Breast epithelium (tissue), 3 donors: ENCODE results near the gene DDA1.

ENCODE experiments used
- POLR2A ChIP-seq: fragments of 450-650 bp; IDR thresholded peaks from one replicate; pipeline ENCODE4 v1.6.1; 2016; ENCODE audit warnings: antibody characterized with exemption, mild to moderate bottlenecking, moderate library complexity
- POLR2AphosphoS5 ChIP-seq, 3 donors: sonication (generic); formaldehyde crosslinking; IDR thresholded peaks; one replicate each; pipeline ENCODE4 v1.6.1; 2017; ENCODE audit warnings: antibody characterized with exemption in 3 of 3
- TF ChIP-seq, protein P1 (sequence below), 3 donors: fragments of 450-650 bp; IDR thresholded peaks; one replicate each; pipeline ENCODE4 v1.5.1; 2016 to 2017; ENCODE audit warnings: antibody characterized with exemption in 3 of 3, mild to moderate bottlenecking in 3 of 3, moderate library complexity in 3 of 3

DNA sequence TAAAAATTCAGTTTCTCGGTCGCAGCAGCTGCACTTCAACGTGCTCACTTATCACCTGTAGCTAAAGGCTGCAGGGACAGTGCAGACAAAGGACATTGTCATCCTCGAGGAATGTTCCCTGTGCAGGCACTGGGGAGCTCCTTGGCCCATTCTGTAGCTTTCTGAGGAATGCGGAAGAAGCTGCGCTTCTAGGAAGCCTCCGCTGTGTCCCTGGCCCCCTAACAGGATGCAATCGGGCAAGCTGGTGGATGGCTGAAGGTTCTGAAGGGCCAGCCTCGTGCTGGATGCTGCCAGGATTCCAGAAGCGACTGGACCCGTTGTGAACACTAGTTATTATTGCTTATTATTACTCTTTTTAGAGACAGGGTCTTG is 17.2 kb downstream of the DDA1 start:
- TF ChIP-seq POLR2A (no peak), POLR2AphosphoS5 (IDR thresholded peaks at IDR 0.05) (peak in 1 of 3 donors; percentile 26)
- TF ChIP-seq, protein P1, sequence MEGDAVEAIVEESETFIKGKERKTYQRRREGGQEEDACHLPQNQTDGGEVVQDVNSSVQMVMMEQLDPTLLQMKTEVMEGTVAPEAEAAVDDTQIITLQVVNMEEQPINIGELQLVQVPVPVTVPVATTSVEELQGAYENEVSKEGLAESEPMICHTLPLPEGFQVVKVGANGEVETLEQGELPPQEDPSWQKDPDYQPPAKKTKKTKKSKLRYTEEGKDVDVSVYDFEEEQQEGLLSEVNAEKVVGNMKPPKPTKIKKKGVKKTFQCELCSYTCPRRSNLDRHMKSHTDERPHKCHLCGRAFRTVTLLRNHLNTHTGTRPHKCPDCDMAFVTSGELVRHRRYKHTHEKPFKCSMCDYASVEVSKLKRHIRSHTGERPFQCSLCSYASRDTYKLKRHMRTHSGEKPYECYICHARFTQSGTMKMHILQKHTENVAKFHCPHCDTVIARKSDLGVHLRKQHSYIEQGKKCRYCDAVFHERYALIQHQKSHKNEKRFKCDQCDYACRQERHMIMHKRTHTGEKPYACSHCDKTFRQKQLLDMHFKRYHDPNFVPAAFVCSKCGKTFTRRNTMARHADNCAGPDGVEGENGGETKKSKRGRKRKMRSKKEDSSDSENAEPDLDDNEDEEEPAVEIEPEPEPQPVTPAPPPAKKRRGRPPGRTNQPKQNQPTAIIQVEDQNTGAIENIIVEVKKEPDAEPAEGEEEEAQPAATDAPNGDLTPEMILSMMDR (IDR thresholded peaks at IDR 0.05) = no peak
